GM12892 (cell line): Measurements from ENCODE around the gene VAMP2.

Experiments used
- POLR2AphosphoS5 ChIP-seq: IDR thresholded peaks from 2 replicates; pipeline ENCODE4 v1.6.1; 2011; ENCODE audit warnings: low read depth, low read length, control low read depth
- TAF1 ChIP-seq: IDR thresholded peaks from 2 replicates; pipeline ENCODE4 v1.6.1; 2011; ENCODE audit warnings: low read depth, mild to moderate bottlenecking, control low read depth, low read length, borderline replicate concordance

GRCh38 chr17:8119581-8120519 lies 42.9 kb downstream of the VAMP2 start:
- TF ChIP-seq TAF1 (no peak), POLR2AphosphoS5 (no peak)
